DOHH2 (cell line): Measurements from ENCODE around the gene SLC30A10.

Experiments used
- CTCF ChIP-seq: fragments of 200-600 bp; sonication (generic); IDR thresholded peaks from one replicate; pipeline ENCODE4 v1.5.1; 2014; ENCODE audit warnings: antibody characterized with exemption, mild to moderate bottlenecking, low read depth, low read length; ENCODE audit not compliant: poor library complexity, severe bottlenecking
- EZH2phosphoT487 ChIP-seq: fragments of 200-600 bp; sonication (generic); IDR thresholded peaks from 2 replicates; pipeline ENCODE4 v1.6.1; 2017; ENCODE audit warnings: borderline replicate concordance, mild to moderate bottlenecking, antibody characterized with exemption, low read length, moderate library complexity, mixed read lengths

GRCh38 chr1:219931033-219931432 lies 2.7 kb upstream of the SLC30A10 start:
- TF ChIP-seq CTCF (no peak), EZH2phosphoT487 (no peak)
